Smooth muscle cell (in vitro differentiated cells): ENCODE measurements around the gene ADAM10. TPM values are rescaled to one million over a fixed set of nuclear protein-coding genes. Genes with fewer than 3 reads are reported as not detected.

Experiments
- DNase-seq: peaks from one replicate; lab custom pipeline; 2025; ENCODE audit not compliant: unreplicated experiment; lab: John Stamatoyannopoulos, UW
- H2AFZ ChIP-seq: fragments of 200-600 bp; sonication (generic); 2 replicates; pipeline ENCODE4 v1.6.0; 2016; ENCODE audit warnings: antibody characterized with exemption, low read depth, mild to moderate bottlenecking
- H3F3A ChIP-seq: fragments of 200-600 bp; sonication (generic); 2 replicates; pipeline ENCODE4 v1.6.0; 2017; ENCODE audit warnings: antibody characterized with exemption, low read depth
- H3K27ac ChIP-seq: fragments of 200-600 bp; sonication (generic); 2 replicates; pipeline ENCODE4 v1.5.1; 2016; ENCODE audit warnings: low read depth, mild to moderate bottlenecking
- H3K27me3 ChIP-seq: fragments of 200-600 bp; sonication (generic); 2 replicates; pipeline ENCODE4 v1.6.1; 2016; ENCODE audit warnings: low read depth, mild to moderate bottlenecking
- H3K36me3 ChIP-seq: fragments of 200-600 bp; sonication (generic); 2 replicates; pipeline ENCODE4 v1.5.1; 2016; ENCODE audit warnings: low read depth
- H3K4me1 ChIP-seq: fragments of 200-600 bp; sonication (generic); 2 replicates; pipeline ENCODE4 v1.5.1; 2016; ENCODE audit warnings: low read depth
- H3K4me2 ChIP-seq: fragments of 200-600 bp; sonication (generic); 2 replicates; pipeline ENCODE4 v1.6.0; 2016; ENCODE audit warnings: mild to moderate bottlenecking
- H3K4me3 ChIP-seq: fragments of 200-600 bp; sonication (generic); 2 replicates; pipeline ENCODE4 v1.5.1; 2016; ENCODE audit warnings: mild to moderate bottlenecking
- H3K79me2 ChIP-seq: fragments of 200-600 bp; sonication (generic); 2 replicates; pipeline ENCODE4 v1.6.0; 2016; ENCODE audit warnings: low read depth, mild to moderate bottlenecking
- H3K9ac ChIP-seq: fragments of 200-600 bp; sonication (generic); 2 replicates; pipeline ENCODE4 v1.6.0; 2016; ENCODE audit warnings: low read depth
- H3K9me3 ChIP-seq: fragments of 200-600 bp; sonication (generic); replicated peaks from 2 replicates; pipeline ENCODE4 v1.5.1; 2016; ENCODE audit warnings: low read depth
- H4K20me1 ChIP-seq: fragments of 200-600 bp; sonication (generic); 2 replicates; pipeline ENCODE4 v1.6.0; 2016; ENCODE audit warnings: low read depth
- CTCF ChIP-seq: fragments of 200-600 bp; sonication (generic); IDR thresholded peaks from 2 replicates; pipeline ENCODE4 v1.5.1; 2017; ENCODE audit warnings: borderline replicate concordance, mild to moderate bottlenecking, antibody characterized with exemption; ENCODE audit not compliant: insufficient read depth, poor library complexity, severe bottlenecking
- WGBS: methylation state at CpG from one replicate; pipeline ENCODE4 v1.1.7; 2016; ENCODE audit warnings: low lambda C conversion rate; 5-methylcytosine and 5-hydroxymethylcytosine counted together
- polyA plus RNA-seq: library from polyadenylated mRNA; unstranded; fragments of >200 nt; fragmentation: Nextera tagmentation; extraction: Ambion mirVana; gene quantifications from 2 replicates; pipeline ENCODE4 v1.2.1, GENCODE V29; 2016
- small RNA-seq: library from RNA; depleted of rRNA; stranded (forward); fragments of <200 nt; gene quantifications from one replicate; pipeline ENCODE3, GENCODE V24; 2014
- total RNA-seq: library from RNA; depleted of rRNA; stranded (reverse); fragments of >200 nt; gene quantifications from 2 replicates; pipeline ENCODE4 v1.2.3, GENCODE V29; 2014

ADAM10 gene
- total and polyA plus RNA-seq, 2 experiments from 2014 or later = 168 to 200 TPM

DNA sequence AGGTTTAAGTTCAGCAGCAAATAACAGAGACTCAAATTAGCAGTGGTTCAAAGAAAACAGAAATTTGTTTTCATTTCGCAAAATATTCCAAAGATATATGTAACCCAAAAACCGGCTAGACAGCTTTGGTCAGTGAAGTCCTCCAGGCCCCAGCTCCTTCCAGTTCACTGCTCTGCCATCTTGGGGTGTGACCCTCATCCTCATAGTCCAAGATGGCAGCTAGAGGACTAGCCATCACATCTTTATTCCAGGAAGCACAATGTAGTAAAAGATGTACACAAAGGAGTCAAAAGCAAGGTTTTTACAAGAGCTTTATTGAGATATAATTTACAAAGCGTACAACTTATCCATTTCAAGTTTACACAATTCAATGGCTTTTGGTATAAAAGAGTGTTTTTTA, 210.6 kb downstream of the ADAM10 start:
- no peaks in the 10 kb centered on the region for H3K4me1 ChIP-seq
- H3K4me2 ChIP-seq = no peak overlapping the region
- H3K79me2 ChIP-seq = no peaks in the 10 kb centered on the region
- WGBS = 92% methylated on average over 3 of the region's 3 CpGs
- H3K36me3 ChIP-seq = no peaks in the 10 kb centered on the region
- TF ChIP-seq CTCF = no peak
- H3K4me3 ChIP-seq = no peak overlapping the region
- H3K27ac ChIP-seq = no peak overlapping the region
- no peak overlapping the region for H2AFZ ChIP-seq
- H4K20me1 ChIP-seq = no peaks in the 10 kb centered on the region
- no peaks in the 10 kb centered on the region for H3K9me3 ChIP-seq
- H3K9ac ChIP-seq = no peak overlapping the region
- H3K27me3 ChIP-seq = no peaks in the 10 kb centered on the region
- no peak for DNase-seq
- no peaks in the 10 kb centered on the region for H3F3A ChIP-seq

Small RNA genes lying within 50 kb of the gene (small RNA-seq; reads per million reads assigned to genes)
- 0.50 reads per million, percentile 17 among the genes with 10 or more reads in this experiment for gene AC091046.1
- not detected for gene RF00012

Other genes starting within 250 kb of the ADAM10 start
- 21.2 and 22.5 TPM in 2 replicates for gene MINDY2, start 21.6 kb upstream of the ADAM10 start, total RNA-seq
- gene MINDY2, start 21.6 kb upstream of the ADAM10 start, polyA plus RNA-seq = 28.0 and 43.1 TPM in 2 replicates
- 43.8 and 57.0 TPM in 2 replicates for gene SLTM, start 184.0 kb upstream of the ADAM10 start, total RNA-seq
- gene SLTM, start 184.0 kb upstream of the ADAM10 start, polyA plus RNA-seq = 56.8 and 74.1 TPM in 2 replicates
- gene RNF111, start 238.0 kb upstream of the ADAM10 start, total RNA-seq = 28.9 and 37.8 TPM in 2 replicates
- gene RNF111, start 238.0 kb upstream of the ADAM10 start, polyA plus RNA-seq = 15.3 and 17.0 TPM in 2 replicates